GM19468 (cell line): ENCODE measurements around the gene SRGAP1.
"Not testable (repeated sequence)": the region's sequence is repeated elsewhere in the genome, so short reads cannot be mapped to it uniquely, and the experiment has no call there.

ENCODE experiments used
- ATAC-seq: cut with Tn5 transposase; IDR thresholded peaks from one replicate; pipeline ENCODE4 v1.9.1; 2021; ENCODE audit warnings: mild to moderate bottlenecking, moderate library complexity, moderate number of reproducible peaks; ENCODE audit not compliant: unreplicated experiment; ENCODE audit errors: extremely low read depth

Gene SRGAP1

DNA sequence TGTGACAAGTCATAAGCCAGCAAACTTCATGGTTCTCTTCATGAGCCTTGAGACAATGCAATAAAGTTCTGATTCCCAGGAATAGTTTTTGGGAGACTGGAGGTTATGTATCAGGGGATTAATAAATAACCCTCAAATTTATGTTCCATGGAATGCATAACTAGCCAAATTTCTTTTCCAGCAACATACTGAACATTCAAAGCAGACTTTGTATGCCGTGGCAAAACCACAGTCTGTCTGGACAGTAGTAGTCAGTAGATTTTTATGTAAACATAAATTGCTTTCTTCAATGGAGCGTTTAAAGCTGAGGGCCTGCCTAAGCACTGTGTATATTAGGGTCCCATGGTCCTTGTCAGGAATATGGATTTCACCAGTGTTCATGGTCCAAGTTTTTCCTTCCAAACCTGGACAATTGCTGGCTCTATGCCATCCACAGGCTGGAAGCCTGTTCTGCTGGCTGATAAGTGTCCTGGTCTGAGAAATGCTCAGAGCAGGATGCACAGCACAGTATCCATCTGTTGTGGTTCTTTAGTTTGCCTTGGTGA lies 144.9 kb downstream of the SRGAP1 start:
- ATAC-seq, result no peak

DNA sequence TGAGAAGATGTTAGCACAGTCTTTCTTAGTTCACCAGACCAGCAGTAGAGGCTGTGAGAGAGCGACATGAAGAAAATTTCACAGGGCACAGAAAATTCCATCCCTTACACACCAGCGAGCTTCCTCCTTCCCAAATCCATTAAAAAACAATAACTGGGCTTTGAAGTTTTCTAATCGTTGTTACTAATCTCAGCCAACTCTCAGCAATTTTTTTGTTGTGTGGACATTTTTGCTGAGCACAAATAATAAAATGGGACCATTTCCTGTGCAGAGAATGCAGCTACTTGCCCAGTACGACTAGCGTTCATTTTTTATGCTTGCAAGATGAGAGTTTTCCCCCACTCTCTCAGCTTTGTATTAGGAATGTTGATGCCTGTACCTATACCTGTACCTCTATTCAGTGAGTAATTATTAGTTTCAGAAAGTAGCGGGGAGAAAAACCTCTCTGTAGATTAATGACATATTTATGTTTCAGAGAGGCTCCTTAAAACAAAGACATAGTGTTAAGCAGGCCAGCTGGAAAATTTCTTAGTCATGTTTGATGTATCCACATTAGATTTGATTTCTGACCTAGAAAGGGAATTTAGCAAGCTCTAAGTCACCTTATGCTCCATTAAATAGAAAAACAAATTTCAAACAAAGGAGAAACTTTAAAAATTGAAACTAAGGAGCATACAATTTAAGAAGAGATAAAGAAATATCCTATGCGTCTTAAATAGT lies 146.5 kb downstream of the SRGAP1 start:
- no peak for ATAC-seq

GRCh38 chr12:63994704-63995103 lies 150.2 kb downstream of the SRGAP1 start:
- ATAC-seq, result no peak

GRCh38 chr12:63995512-63995911 lies 151.0 kb downstream of the SRGAP1 start:
- no peak for ATAC-seq

GRCh38 chr12:63996556-63996955 lies 152.1 kb downstream of the SRGAP1 start:
- no peak for ATAC-seq

- no peak for ATAC-seq
Observed at GRCh38 chr12:63997198-63997597, 152.7 kb downstream of the SRGAP1 start.

DNA sequence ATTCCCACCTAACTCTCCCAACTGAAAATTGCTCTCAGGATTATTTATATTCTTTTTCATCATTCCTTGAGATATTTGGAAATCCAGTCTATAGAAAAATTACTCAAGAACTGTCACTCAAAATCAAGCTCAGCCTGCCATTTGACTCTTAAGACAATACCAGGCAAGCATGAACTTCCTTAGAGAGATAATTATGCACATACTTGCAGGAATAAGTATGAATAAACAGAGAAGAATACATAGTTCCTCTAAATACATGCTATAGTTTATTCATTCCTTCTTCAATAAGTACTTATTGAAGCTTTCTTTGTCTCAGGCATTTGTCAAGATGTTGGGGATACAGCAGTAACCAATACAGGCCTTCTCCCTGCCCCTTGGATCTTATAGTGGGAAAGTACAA lies 154.1 kb downstream of the SRGAP1 start:
- no peak for ATAC-seq

GRCh38 chr12:63999853-64000252 lies 155.4 kb downstream of the SRGAP1 start:
- no peak for ATAC-seq

- no peak for ATAC-seq
Observed at GRCh38 chr12:64001439-64001838, 156.9 kb downstream of the SRGAP1 start.

DNA sequence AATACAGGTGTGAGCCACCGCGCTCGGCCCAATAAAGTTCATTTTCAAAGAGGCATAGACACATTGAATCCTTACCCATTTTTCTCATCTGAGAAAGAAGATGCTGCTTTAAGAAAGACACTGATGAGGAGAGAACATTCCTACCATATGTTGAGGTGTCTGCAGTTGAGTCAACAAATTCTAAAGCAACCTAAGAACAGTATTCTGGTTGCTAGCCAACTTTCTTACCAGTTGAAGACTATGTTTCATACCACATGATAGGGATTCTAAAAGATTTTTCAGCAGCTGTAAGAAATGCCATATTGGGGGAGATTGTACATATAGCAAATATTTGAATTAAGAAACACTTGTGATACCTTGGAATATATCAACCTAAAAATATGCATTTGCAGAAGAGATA lies 160.1 kb downstream of the SRGAP1 start:
- ATAC-seq, result no peak

DNA sequence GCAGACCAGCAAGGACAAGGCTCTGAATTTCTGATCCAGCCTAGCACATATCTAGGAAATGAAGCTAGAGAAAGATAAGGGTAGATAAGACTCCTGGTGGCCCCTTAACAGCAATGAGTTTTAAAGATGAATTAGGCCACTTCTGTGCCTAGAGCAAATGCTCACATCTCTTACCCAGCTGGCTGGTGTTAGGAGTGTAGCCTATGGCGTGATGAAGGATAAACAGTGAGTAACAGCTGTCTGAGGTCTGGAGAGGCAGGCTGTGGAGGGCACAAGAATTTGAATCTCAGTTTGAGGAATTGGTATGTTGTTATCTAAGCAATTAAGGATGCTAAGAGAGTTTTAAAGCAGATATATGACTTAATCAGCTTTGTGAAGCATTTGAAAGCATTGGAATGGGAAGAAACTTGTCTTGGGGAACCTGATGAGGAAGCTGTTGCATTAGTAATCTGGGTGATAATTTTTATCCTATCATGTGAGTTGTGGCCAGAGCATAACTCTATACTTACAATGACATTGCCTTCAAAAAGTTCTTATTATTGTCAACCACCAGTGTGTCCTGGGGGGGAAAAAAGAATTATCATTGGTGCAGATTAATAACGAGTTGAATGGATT lies 161.8 kb downstream of the SRGAP1 start:
- ATAC-seq, result no peak

- no peak for ATAC-seq
Observed at GRCh38 chr12:64007853-64008252, 163.4 kb downstream of the SRGAP1 start.

GRCh38 chr12:64008596-64008995 lies 164.1 kb downstream of the SRGAP1 start:
- ATAC-seq, result no peak

GRCh38 chr12:64009321-64010068 lies 165.0 kb downstream of the SRGAP1 start:
- ATAC-seq, result peak; percentile 12

DNA sequence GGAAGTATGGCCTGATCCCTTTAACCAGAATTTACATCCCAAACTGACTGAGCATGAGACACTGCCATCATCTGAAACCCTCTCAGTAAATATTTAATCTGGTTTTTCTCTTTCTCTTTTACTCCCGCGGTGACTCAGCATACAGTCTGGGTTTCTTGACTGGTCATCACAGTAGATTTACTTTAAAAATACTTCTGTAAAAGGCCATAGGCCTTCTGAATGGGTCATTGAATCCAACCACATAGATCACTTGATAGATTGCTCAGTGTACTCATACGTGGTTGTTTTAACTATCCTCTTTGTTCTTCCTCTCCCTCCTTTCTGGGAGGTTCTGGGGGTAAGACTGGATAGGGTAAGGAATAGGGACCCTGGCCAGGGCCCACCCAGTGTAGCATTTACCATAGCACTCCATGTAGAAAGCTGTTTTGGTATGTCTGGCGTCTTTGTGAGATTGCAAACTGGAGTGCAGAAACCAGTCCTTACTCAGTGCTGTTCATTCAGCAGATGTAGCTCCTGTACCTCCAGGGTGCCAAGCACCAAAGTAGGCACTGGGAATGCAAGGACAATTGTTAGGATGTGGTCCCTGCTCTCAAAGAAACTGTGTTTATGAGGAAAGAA lies 165.7 kb downstream of the SRGAP1 start:
- ATAC-seq, result peak; percentile 95

- ATAC-seq, result no peak
Observed at GRCh38 chr12:64016521-64016920, 172.0 kb downstream of the SRGAP1 start.

DNA sequence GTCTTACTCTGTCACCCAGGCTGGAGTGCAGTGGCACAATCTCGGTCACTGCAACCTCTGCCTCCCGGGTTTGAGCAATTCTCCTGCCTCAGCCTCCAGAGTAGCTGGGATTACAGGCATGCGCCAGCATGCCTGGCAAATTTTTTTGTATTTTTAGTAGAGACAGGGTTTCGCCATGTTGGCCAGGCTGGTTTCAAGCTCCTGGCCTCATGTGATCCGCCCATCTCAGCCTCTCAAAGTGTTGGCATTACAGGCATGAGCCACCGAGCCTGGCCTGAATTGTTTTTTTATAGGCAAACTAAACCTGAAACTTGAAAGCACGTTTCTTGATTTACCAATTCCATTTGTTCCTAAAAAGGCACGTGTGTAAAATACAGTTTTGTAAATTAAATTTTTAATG lies 173.6 kb downstream of the SRGAP1 start:
- not testable (repeated sequence) for ATAC-seq

DNA sequence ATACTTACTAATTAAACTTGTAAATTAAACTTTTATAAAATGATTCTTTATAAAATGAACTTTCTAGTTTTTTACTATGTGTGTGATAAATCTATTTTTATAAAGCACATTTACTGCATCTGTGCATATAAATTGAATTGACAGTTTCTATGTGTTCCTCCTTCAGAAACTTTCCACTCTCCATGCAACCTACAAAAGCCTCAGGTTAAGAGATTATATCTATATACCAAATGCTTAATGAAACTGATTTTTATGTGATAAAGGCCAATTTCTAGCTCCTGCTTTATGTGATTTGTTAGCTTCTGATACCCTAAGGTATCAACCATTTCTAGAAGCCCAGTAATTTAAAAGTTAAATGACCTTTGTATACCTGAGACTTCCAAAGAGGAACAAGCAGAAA lies 174.0 kb downstream of the SRGAP1 start:
- no peak for ATAC-seq

DNA sequence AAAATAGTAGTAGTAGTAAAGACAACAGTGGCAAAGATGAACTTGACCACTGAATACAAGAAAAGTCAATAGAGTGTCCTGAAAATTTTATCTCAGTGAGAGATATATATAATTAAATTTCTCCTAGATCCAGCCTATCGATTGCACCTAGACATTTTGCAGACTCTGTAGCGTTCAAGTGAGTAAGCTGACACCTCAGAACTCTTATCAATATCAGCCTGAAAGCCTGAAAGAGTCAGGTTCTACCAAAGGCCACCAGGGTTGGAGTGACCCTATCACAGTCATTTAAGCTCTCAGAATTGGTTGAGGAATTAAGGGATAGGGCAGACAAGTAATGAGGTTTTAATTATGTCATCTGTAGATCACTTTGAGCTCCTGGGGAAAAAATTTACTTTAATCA lies 174.6 kb downstream of the SRGAP1 start:
- ATAC-seq, result no peak

DNA sequence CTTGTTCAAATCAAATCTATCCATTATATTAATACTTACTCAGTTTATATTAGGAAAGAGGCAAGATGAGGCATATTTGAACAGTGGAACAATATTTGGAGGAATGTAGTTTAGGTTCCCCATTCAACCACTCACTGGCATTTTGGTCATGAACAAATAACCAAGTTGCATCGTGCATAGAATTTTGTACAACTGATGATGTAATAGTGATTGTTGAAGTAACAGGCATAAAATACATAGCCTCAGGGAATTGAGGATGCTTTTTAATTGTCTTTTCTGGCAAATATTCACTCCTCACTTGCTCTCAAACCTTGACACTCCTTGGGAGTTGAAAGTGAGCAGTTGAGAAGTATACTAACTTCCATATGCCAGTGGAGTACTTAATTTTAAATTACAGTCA lies 175.2 kb downstream of the SRGAP1 start:
- no peak for ATAC-seq
